Mesendoderm (in vitro differentiated cells): ENCODE data around the gene ITGB4.

Source experiments
- DNase-seq: peaks from one replicate; pipeline ENCODE4 v3.0.0; 2013
- H2AK5ac ChIP-seq: 2 replicates; pipeline ENCODE4 v1.6.1; 2013; ENCODE audit warnings: low read length, inconsistent platforms
- H2BK120ac ChIP-seq: 2 replicates; pipeline ENCODE4 v1.6.1; 2013; ENCODE audit warnings: low read depth, mild to moderate bottlenecking, low read length, moderate library complexity, mixed read lengths
- H2BK15ac ChIP-seq: replicated peaks from 2 replicates; pipeline ENCODE4 v1.6.1; 2013; ENCODE audit warnings: low read depth, mild to moderate bottlenecking, moderate library complexity
- H2BK5ac ChIP-seq: 2 replicates; pipeline ENCODE4 v1.6.1; 2013; ENCODE audit warnings: low read length, inconsistent platforms
- H3K18ac ChIP-seq: 2 replicates; pipeline ENCODE4 v1.6.1; 2013; ENCODE audit warnings: mild to moderate bottlenecking, low read length, mixed read lengths
- H3K23ac ChIP-seq: one replicate; pipeline ENCODE4 v1.6.1; 2013; ENCODE audit warnings: low read length
- H3K27ac ChIP-seq: 2 replicates; pipeline ENCODE4 v1.5.1; 2013; ENCODE audit warnings: low read depth, mild to moderate bottlenecking, inconsistent platforms, low read length, moderate library complexity
- H3K27me3 ChIP-seq: 2 replicates; pipeline ENCODE4 v1.6.1; 2013; ENCODE audit warnings: low read length, control low read depth, mild to moderate bottlenecking, inconsistent platforms; ENCODE audit not compliant: insufficient read depth, poor library complexity
- H3K36me3 ChIP-seq: 2 replicates; pipeline ENCODE4 v1.6.1; 2013; ENCODE audit warnings: low read length, inconsistent platforms; ENCODE audit not compliant: control insufficient read depth, insufficient read depth
- H3K4ac ChIP-seq: one replicate; pipeline ENCODE4 v1.6.1; 2013; ENCODE audit warnings: low read depth, mild to moderate bottlenecking, low read length, moderate library complexity
- H3K4me1 ChIP-seq: 2 replicates; pipeline ENCODE4 v1.6.1; 2013; ENCODE audit warnings: low read depth, low read length, inconsistent platforms; ENCODE audit not compliant: control insufficient read depth
- H3K4me2 ChIP-seq: 2 replicates; pipeline ENCODE4 v1.6.1; 2013; ENCODE audit warnings: low read length
- H3K4me3 ChIP-seq: 2 replicates; pipeline ENCODE4 v1.5.1; 2013; ENCODE audit warnings: mild to moderate bottlenecking, low read length
- H3K56ac ChIP-seq: one replicate; pipeline ENCODE4 v1.6.1; 2013; ENCODE audit warnings: low read length
- H3K79me1 ChIP-seq: 2 replicates; pipeline ENCODE4 v1.6.1; 2013; ENCODE audit warnings: low read length, inconsistent platforms
- H3K79me2 ChIP-seq: 2 replicates; pipeline ENCODE4 v1.6.1; 2013; ENCODE audit warnings: mild to moderate bottlenecking, low read length; ENCODE audit not compliant: control insufficient read depth, insufficient read depth
- H3K9ac ChIP-seq: 2 replicates; pipeline ENCODE4 v1.6.1; 2013; ENCODE audit warnings: low read length, inconsistent platforms
- H4K5ac ChIP-seq: one replicate; pipeline ENCODE4 v1.6.1; 2013; ENCODE audit warnings: low read length
- H4K8ac ChIP-seq: one replicate; pipeline ENCODE4 v1.6.1; 2013; ENCODE audit warnings: low read depth, mild to moderate bottlenecking, control low read depth, low read length, moderate library complexity
- WGBS: extraction: QIAGEN DNeasy Blood & Tissue Kit; methylation state at CpG from one replicate; pipeline ENCODE4 v1.1.7; 2013; ENCODE audit warnings: low lambda C conversion rate, missing lambda C conversion rate; ENCODE audit not compliant: insufficient coverage; ENCODE audit errors: extremely low coverage; 5-methylcytosine and 5-hydroxymethylcytosine counted together

The ITGB4 gene

DNA sequence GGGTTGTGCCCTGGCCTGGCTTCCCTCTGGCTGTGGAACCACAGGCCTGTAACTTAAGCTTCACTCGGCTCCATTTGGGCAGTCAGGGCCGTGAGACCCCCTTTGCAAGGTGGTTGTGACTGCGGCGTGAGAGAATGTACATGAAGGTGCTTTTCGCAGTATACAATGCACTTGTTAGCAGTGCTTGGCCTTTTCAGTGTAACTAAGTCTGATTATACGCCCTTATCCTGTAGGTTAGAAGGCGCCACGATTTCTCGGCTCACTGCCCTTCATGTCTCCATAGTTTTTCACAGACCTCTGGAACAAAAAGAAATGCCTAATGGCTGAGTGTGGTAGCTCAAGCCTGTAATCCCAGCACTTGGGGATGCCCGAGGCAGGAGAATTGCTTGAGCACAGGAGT, 40.8 kb upstream of the ITGB4 start:
- no peak for DNase-seq
- Histone ChIP-seq H3K36me3 (peaks cover 2% of the 10 kb centered on the region), H4K8ac (no peak overlapping the region), H3K79me2 (peaks cover 24% of the 10 kb centered on the region), H3K23ac (no peak overlapping the region), H2BK5ac (no peak overlapping the region), H2AK5ac (no peak overlapping the region), H3K56ac (no peak overlapping the region), H3K27me3 (no peaks in the 10 kb centered on the region), H3K79me1 (peaks cover 25% of the 10 kb centered on the region), H3K4me3 (no peak overlapping the region), H2BK120ac (no peak overlapping the region), H2BK15ac (no peak overlapping the region), H3K27ac (no peak overlapping the region), H3K4ac (no peak overlapping the region), H3K4me1 (no peaks in the 10 kb centered on the region), H4K5ac (no peak overlapping the region), H3K4me2 (no peak overlapping the region), H3K9ac (no peak overlapping the region), H3K18ac (no peak overlapping the region)
- WGBS: no CpG with 5 or more reads among the region's 10 CpGs

DNA sequence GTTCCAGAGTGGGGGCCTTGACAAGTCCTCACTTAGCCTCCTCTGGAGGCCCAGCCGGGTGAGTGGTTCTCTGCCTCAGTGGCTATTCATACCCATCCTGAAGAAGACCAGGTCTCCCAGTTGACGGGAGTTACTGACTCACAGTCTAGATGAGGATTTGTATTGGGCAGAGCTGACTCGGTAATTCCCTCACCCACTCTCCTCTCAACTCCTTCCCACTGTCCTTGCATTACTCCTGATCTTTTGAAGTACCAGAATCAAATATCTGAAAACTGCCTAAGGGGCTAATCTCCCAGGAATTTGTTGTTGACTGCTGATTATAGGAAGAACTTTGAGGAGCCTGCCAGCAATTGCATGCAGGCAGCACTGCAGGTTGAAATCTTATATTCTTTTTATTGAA, 40.0 kb upstream of the ITGB4 start:
- Histone ChIP-seq H3K4me3 (no peak overlapping the region), H3K23ac (no peak overlapping the region), H2BK15ac (no peak overlapping the region), H3K4me2 (no peak overlapping the region), H3K79me1 (peaks cover 28% of the 10 kb centered on the region), H2BK120ac (no peak overlapping the region), H3K18ac (no peak overlapping the region), H2BK5ac (no peak overlapping the region), H4K5ac (no peak overlapping the region), H3K36me3 (peaks cover 2% of the 10 kb centered on the region), H3K56ac (no peak overlapping the region), H3K27me3 (no peaks in the 10 kb centered on the region), H2AK5ac (no peak overlapping the region), H3K4me1 (no peaks in the 10 kb centered on the region), H3K79me2 (peaks cover 29% of the 10 kb centered on the region), H3K4ac (no peak overlapping the region), H4K8ac (no peak overlapping the region), H3K27ac (no peak overlapping the region), H3K9ac (no peak overlapping the region)
- DNase-seq: no peak
- no CpG with 5 or more reads among the region's 3 CpGs for WGBS

DNA sequence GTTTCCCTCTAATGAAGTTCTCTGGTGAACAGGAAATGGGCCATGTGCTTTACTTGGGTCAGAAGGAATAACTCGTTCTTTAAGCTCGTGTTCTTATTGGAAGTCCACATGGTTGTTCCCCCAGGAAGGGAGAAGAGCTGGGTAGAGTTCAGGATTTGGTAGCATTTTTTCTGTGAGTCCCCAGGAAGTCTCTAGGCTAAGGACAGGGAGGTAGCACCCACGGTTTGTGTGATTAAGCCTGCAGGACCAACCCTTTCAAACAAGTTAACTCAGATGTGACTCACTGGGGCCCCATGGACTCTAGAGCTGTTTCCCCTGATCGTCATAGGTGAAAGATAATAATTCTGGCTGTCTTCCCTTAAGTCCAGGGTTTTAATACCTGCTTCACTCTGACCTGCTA, 37.7 kb upstream of the ITGB4 start:
- H3K27ac ChIP-seq: no peak overlapping the region
- no peak overlapping the region for H2AK5ac ChIP-seq
- no peak overlapping the region for H3K23ac ChIP-seq
- H2BK15ac ChIP-seq: no peak overlapping the region
- peaks cover 2% of the 10 kb centered on the region for H3K36me3 ChIP-seq
- H3K4ac ChIP-seq: no peak overlapping the region
- peaks cover 33% of the 10 kb centered on the region for H3K79me1 ChIP-seq
- H2BK120ac ChIP-seq: no peak overlapping the region
- H3K79me2 ChIP-seq: peaks cover 36% of the 10 kb centered on the region
- no CpG with 5 or more reads among the region's 4 CpGs for whole genome bisulfite sequencing
- no peak overlapping the region for H4K8ac ChIP-seq
- no peak overlapping the region for H4K5ac ChIP-seq
- no peak overlapping the region for H3K9ac ChIP-seq
- H3K4me3 ChIP-seq: no peak overlapping the region
- no peaks in the 10 kb centered on the region for H3K27me3 ChIP-seq
- no peak overlapping the region for H3K56ac ChIP-seq
- H2BK5ac ChIP-seq: no peak overlapping the region
- H3K18ac ChIP-seq: no peak overlapping the region
- H3K4me2 ChIP-seq: no peak overlapping the region
- H3K4me1 ChIP-seq: no peaks in the 10 kb centered on the region
- DNase-seq: no peak

DNA sequence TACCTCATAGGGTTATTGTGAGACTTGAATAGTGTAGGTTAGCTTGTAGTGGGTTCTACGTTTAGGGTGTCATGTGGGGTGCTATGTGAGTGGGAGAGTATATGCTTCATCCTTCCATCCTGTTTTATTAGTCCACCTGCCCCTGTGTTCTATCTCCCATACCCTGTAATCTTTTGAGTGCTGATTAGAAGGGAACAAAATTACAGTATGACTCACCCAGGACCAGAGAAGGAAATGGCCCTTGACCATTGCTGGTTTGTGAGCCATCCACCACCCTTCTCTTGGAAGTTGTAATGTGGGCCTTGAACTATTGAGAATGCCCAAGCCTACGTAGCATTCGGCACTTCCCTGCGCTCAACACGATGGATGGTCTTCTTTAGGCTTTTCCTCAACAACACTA, 37.0 kb upstream of the ITGB4 start:
- WGBS: no CpG with 5 or more reads among the region's 5 CpGs
- H3K4me3 ChIP-seq: no peak overlapping the region
- no peaks in the 10 kb centered on the region for H3K4me1 ChIP-seq
- no peaks in the 10 kb centered on the region for H3K27me3 ChIP-seq
- H3K4ac ChIP-seq: no peak overlapping the region
- H3K23ac ChIP-seq: no peak overlapping the region
- no peak overlapping the region for H2BK15ac ChIP-seq
- H3K56ac ChIP-seq: no peak overlapping the region
- no peak overlapping the region for H4K8ac ChIP-seq
- peaks cover 2% of the 10 kb centered on the region for H3K36me3 ChIP-seq
- DNase-seq: no peak
- no peak overlapping the region for H2BK5ac ChIP-seq
- no peak overlapping the region for H2AK5ac ChIP-seq
- H3K79me2 ChIP-seq: peaks cover 36% of the 10 kb centered on the region
- H3K4me2 ChIP-seq: no peak overlapping the region
- no peak overlapping the region for H3K9ac ChIP-seq
- no peak overlapping the region for H4K5ac ChIP-seq
- no peak overlapping the region for H3K27ac ChIP-seq
- peaks cover 33% of the 10 kb centered on the region for H3K79me1 ChIP-seq
- H3K18ac ChIP-seq: no peak overlapping the region
- no peak overlapping the region for H2BK120ac ChIP-seq

DNA sequence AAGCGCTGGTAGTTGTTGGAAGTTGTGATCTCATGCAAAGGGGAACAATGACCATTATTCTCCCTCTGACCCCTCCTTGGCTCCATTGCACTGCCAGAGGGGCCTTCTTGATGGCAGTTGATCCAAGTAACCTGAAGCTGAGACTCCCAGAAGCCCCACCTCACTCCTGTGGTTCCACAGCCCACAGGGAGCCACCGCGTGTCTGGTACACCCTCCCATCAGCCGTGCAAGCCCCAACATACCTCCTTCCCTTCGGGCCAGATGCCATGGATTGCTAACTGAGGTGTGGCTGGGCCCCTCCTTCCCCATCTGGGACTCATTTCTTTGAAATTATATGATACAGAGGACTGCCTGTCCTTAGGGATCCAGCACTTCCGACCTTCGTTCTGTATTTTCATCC, 36.3 kb upstream of the ITGB4 start:
- Histone ChIP-seq H4K8ac (no peak overlapping the region), H3K79me2 (peaks cover 32% of the 10 kb centered on the region), H3K18ac (no peak overlapping the region), H3K27me3 (no peaks in the 10 kb centered on the region), H2BK5ac (no peak overlapping the region), H3K23ac (no peak overlapping the region), H2BK120ac (no peak overlapping the region), H4K5ac (no peak overlapping the region), H3K4ac (no peak overlapping the region), H3K27ac (no peak overlapping the region), H3K9ac (no peak overlapping the region), H3K4me2 (no peak overlapping the region), H3K36me3 (no peaks in the 10 kb centered on the region), H3K79me1 (peaks cover 30% of the 10 kb centered on the region), H3K4me3 (no peak overlapping the region), H3K4me1 (no peaks in the 10 kb centered on the region), H2AK5ac (no peak overlapping the region), H2BK15ac (no peak overlapping the region), H3K56ac (no peak overlapping the region)
- no CpG with 5 or more reads among the region's 7 CpGs for WGBS
- DNase-seq: no peak

DNA sequence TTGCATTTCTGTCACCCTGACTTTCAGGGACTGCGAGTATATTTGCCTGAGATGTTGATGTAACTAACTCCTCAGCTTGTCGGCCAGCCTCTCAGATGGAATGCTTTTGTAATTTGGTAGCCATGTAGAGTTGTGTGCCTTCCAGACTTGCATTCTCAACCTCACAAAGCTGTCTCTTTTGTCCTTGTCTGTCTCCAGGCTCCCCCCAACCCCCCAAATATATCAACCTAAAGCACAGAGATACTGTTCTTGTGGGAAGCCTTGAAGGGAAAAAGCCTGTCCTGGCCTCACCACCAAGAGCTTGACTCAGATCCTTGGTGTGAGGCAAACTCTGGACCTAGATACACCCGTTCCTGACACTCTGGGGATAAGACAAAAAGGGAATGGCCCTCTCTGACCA, 35.8 kb upstream of the ITGB4 start:
- no peak overlapping the region for H3K27ac ChIP-seq
- H3K56ac ChIP-seq: no peak overlapping the region
- peaks cover 29% of the 10 kb centered on the region for H3K79me1 ChIP-seq
- H2BK15ac ChIP-seq: no peak overlapping the region
- no peak overlapping the region for H4K8ac ChIP-seq
- no peak overlapping the region for H3K4me3 ChIP-seq
- no peak overlapping the region for H4K5ac ChIP-seq
- H3K18ac ChIP-seq: no peak overlapping the region
- no peak overlapping the region for H3K4ac ChIP-seq
- H2AK5ac ChIP-seq: no peak overlapping the region
- no peaks in the 10 kb centered on the region for H3K4me1 ChIP-seq
- no peak overlapping the region for H2BK120ac ChIP-seq
- no peak for DNase-seq
- H3K36me3 ChIP-seq: no peaks in the 10 kb centered on the region
- H2BK5ac ChIP-seq: no peak overlapping the region
- H3K4me2 ChIP-seq: no peak overlapping the region
- no peak overlapping the region for H3K9ac ChIP-seq
- H3K27me3 ChIP-seq: no peaks in the 10 kb centered on the region
- WGBS: no CpG with 5 or more reads among the region's 3 CpGs
- peaks cover 32% of the 10 kb centered on the region for H3K79me2 ChIP-seq
- H3K23ac ChIP-seq: no peak overlapping the region
